IMR-90 (cell line): ENCODE results near the gene ATP1A2. TPM values are rescaled to one million over a fixed set of nuclear protein-coding genes. Genes with fewer than 3 reads are reported as not detected.

ENCODE experiments used
- ATAC-seq: fragments of 200-7000 bp; cut with Tn5 transposase; 2 replicates; pipeline ENCODE4 v1.9.1; 2020; ENCODE audit warnings: low read depth, mild to moderate bottlenecking, moderate library complexity
- BruUV-seq: library from RNA; stranded (reverse); fragments of 400-500 nt; replicated peaks from 2 replicates; lab custom pipeline; 2021; lab: Mats Ljungman, UMichigan
- CTCF ChIA-PET: fragments of 300-600 bp; formaldehyde crosslinking; extraction: SDS; loops from one replicate; lab custom pipeline; 2021; ENCODE audit warnings: antibody characterized with exemption; lab: Yijun Ruan, JAX
- POLR2A ChIA-PET: fragments of 300-600 bp; sonication (Branson Sonifier 250); formaldehyde crosslinking; loops from one replicate; lab custom pipeline; 2022; ENCODE audit warnings: antibody characterized with exemption; ENCODE audit not compliant: unreplicated experiment; lab: Charles Lee
- DNase-seq: peaks from one replicate; pipeline ENCODE4 v3.0.0; 2013
- H2AFZ ChIP-seq: replicated peaks from 2 replicates; pipeline ENCODE3; 2013; ENCODE audit warnings: low read length, mild to moderate bottlenecking; ENCODE audit not compliant: poor library complexity
- H2AK5ac ChIP-seq: 2 replicates; pipeline ENCODE4 v1.6.1; 2013; ENCODE audit warnings: low read depth, low read length, inconsistent platforms
- H2AK9ac ChIP-seq: replicated peaks from 2 replicates; pipeline ENCODE3; 2013; ENCODE audit warnings: mild to moderate bottlenecking, low read depth, low read length, moderate library complexity; ENCODE audit not compliant: poor library complexity
- H2BK120ac ChIP-seq: 2 replicates; pipeline ENCODE4 v1.6.1; 2013; ENCODE audit warnings: low read depth, low read length, inconsistent platforms
- H2BK15ac ChIP-seq: 3 replicates; pipeline ENCODE4 v1.6.1; 2013; ENCODE audit warnings: low read depth, low read length, inconsistent platforms
- H2BK20ac ChIP-seq: 2 replicates; pipeline ENCODE4 v1.6.1; 2013; ENCODE audit warnings: low read depth, mild to moderate bottlenecking, inconsistent platforms, low read length, moderate library complexity
- H2BK5ac ChIP-seq: 2 replicates; pipeline ENCODE4 v1.6.1; 2013; ENCODE audit warnings: mild to moderate bottlenecking, low read depth, low read length, inconsistent platforms; ENCODE audit not compliant: poor library complexity, severe bottlenecking
- H3K14ac ChIP-seq: replicated peaks from 2 replicates; pipeline ENCODE4 v1.6.1; 2013; ENCODE audit warnings: low read depth, low read length, inconsistent platforms
- H3K18ac ChIP-seq: 2 replicates; pipeline ENCODE4 v1.6.1; 2013; ENCODE audit warnings: low read depth, low read length, control low read depth
- H3K23ac ChIP-seq: 2 replicates; pipeline ENCODE4 v1.6.1; 2013; ENCODE audit warnings: low read depth, low read length, inconsistent platforms
- H3K27ac ChIP-seq: 2 replicates; pipeline ENCODE4 v1.5.1; 2013; ENCODE audit warnings: mild to moderate bottlenecking, control low read depth, low read length; ENCODE audit not compliant: insufficient read depth
- H3K27me3 ChIP-seq: 2 replicates; pipeline ENCODE4 v1.6.1; 2013; ENCODE audit warnings: low read length; ENCODE audit not compliant: control insufficient read depth, insufficient read depth
- H3K36me3 ChIP-seq: 2 replicates; pipeline ENCODE4 v1.6.1; 2013; ENCODE audit warnings: low read length, mixed read lengths; ENCODE audit not compliant: control insufficient read depth, insufficient read depth
- H3K4ac ChIP-seq: 2 replicates; pipeline ENCODE4 v1.6.1; 2013; ENCODE audit warnings: low read depth, low read length, inconsistent platforms
- H3K4me1 ChIP-seq: 2 replicates; pipeline ENCODE4 v1.6.1; 2013; ENCODE audit warnings: low read length, mixed read lengths; ENCODE audit not compliant: control insufficient read depth, insufficient read depth
- H3K4me2 ChIP-seq: 2 replicates; pipeline ENCODE4 v1.6.1; 2013; ENCODE audit warnings: low read depth, mild to moderate bottlenecking, control low read depth, low read length, moderate library complexity
- H3K4me3 ChIP-seq: 2 replicates; pipeline ENCODE4 v1.5.1; 2013; ENCODE audit warnings: low read depth, mild to moderate bottlenecking, control low read depth, low read length, moderate library complexity; ENCODE audit not compliant: insufficient read depth
- H3K56ac ChIP-seq: 2 replicates; pipeline ENCODE4 v1.6.1; 2013; ENCODE audit warnings: low read length, inconsistent platforms; ENCODE audit not compliant: insufficient read depth; ENCODE audit errors: extremely low read depth
- H3K79me1 ChIP-seq, 2 experiments: 2 replicates each; pipeline ENCODE4 v1.6.1; 2013; ENCODE audit warnings: low read length in 2 of 2, inconsistent platforms in 1 of 2, low read depth in 1 of 2
- H3K9ac ChIP-seq: 2 replicates; pipeline ENCODE4 v1.6.1; 2013; ENCODE audit warnings: low read depth, low read length, control low read depth
- H3K9me1 ChIP-seq: 2 replicates; pipeline ENCODE4 v1.6.1; 2013; ENCODE audit warnings: low read length, inconsistent platforms; ENCODE audit not compliant: insufficient read depth
- H3K9me3 ChIP-seq: 2 replicates; pipeline ENCODE4 v1.6.1; 2013; ENCODE audit warnings: low read length; ENCODE audit not compliant: control insufficient read depth, insufficient read depth
- H4K20me1 ChIP-seq: 2 replicates; pipeline ENCODE4 v1.6.1; 2013; ENCODE audit warnings: low read length, inconsistent platforms; ENCODE audit not compliant: insufficient read depth
- H4K5ac ChIP-seq: 2 replicates; pipeline ENCODE4 v1.6.1; 2013; ENCODE audit warnings: mild to moderate bottlenecking, low read depth, low read length, control low read depth
- H4K8ac ChIP-seq, 2 experiments: 2 replicates each; pipeline ENCODE4 v1.6.1; 2013; ENCODE audit warnings: low read depth in 2 of 2, low read length in 2 of 2, control low read depth in 1 of 2, inconsistent platforms in 1 of 2
- H4K91ac ChIP-seq: 2 replicates; pipeline ENCODE4 v1.6.1; 2013; ENCODE audit warnings: low read depth, low read length, inconsistent platforms; ENCODE audit not compliant: insufficient read depth
- BHLHE40 ChIP-seq: fragments of 150-350 bp; IDR thresholded peaks from 2 replicates; pipeline ENCODE4 v1.6.1; 2016; ENCODE audit warnings: mild to moderate bottlenecking, low read depth, low read length
- CEBPB ChIP-seq: IDR thresholded peaks from 2 replicates; pipeline ENCODE4 v1.6.1; 2012; ENCODE audit warnings: low read depth, low read length, improper control_type of control experiment
- CHD1 ChIP-seq: IDR thresholded peaks from 2 replicates; pipeline ENCODE4 v1.6.1; 2012; ENCODE audit warnings: low read depth, low read length, improper control_type of control experiment
- CTCF ChIP-seq: conservative IDR thresholded peaks from 2 replicates; pipeline ENCODE4 v1.5.1; 2012; ENCODE audit warnings: mild to moderate bottlenecking, low read depth, low read length, improper control_type of control experiment
- ELK1 ChIP-seq: fragments of 150-350 bp; IDR thresholded peaks from 2 replicates; pipeline ENCODE4 v1.6.1; 2016; ENCODE audit warnings: low read depth, mild to moderate bottlenecking, low read length, moderate library complexity, borderline replicate concordance
- FOS ChIP-seq: fragments of 150-350 bp; IDR thresholded peaks from 2 replicates; pipeline ENCODE4 v1.6.1; 2016; ENCODE audit warnings: low read depth, low read length
- MAFK ChIP-seq: IDR thresholded peaks from 2 replicates; pipeline ENCODE4 v1.6.1; 2012; ENCODE audit warnings: low read depth, low read length, improper control_type of control experiment
- MAZ ChIP-seq: IDR thresholded peaks from 2 replicates; pipeline ENCODE4 v1.6.1; 2012; ENCODE audit warnings: low read depth, mild to moderate bottlenecking, low read length, improper control_type of control experiment, moderate library complexity, borderline replicate concordance
- MXI1 ChIP-seq: IDR thresholded peaks from 2 replicates; pipeline ENCODE4 v1.6.1; 2012; ENCODE audit warnings: low read depth, mild to moderate bottlenecking, low read length, moderate library complexity, borderline replicate concordance
- NFE2L2 ChIP-seq: fragments of 150-350 bp; IDR thresholded peaks from 2 replicates; pipeline ENCODE4 v1.6.1; 2016; ENCODE audit warnings: low read depth, mild to moderate bottlenecking, low read length
- POLR2A ChIP-seq: IDR thresholded peaks from 2 replicates; pipeline ENCODE4 v1.6.1; 2012; ENCODE audit warnings: mild to moderate bottlenecking, low read depth, low read length
- RAD21 ChIP-seq: IDR thresholded peaks from 2 replicates; pipeline ENCODE4 v1.6.1; 2012; ENCODE audit warnings: low read length, improper control_type of control experiment
- RCOR1 ChIP-seq: IDR thresholded peaks from 2 replicates; pipeline ENCODE4 v1.6.1; 2012; ENCODE audit warnings: mild to moderate bottlenecking, low read length, improper control_type of control experiment; ENCODE audit not compliant: insufficient replicate concordance
- RFX5 ChIP-seq: IDR thresholded peaks from 2 replicates; pipeline ENCODE4 v1.8.0; 2012; ENCODE audit warnings: low read depth, mild to moderate bottlenecking, low read length, moderate library complexity
- SMC3 ChIP-seq: fragments of 150-350 bp; IDR thresholded peaks from 2 replicates; pipeline ENCODE4 v1.6.1; 2016; ENCODE audit warnings: low read depth, mild to moderate bottlenecking, antibody characterized with exemption, low read length, moderate library complexity
- USF2 ChIP-seq: fragments of 150-350 bp; IDR thresholded peaks from 2 replicates; pipeline ENCODE4 v1.6.1; 2017; ENCODE audit warnings: mild to moderate bottlenecking, antibody characterized with exemption, low read length, low read depth
- WGBS, 2 experiments: methylation state at CpG; one replicate each; pipeline versions ENCODE4 v1.1.5 to v1.1.7; 2013; ENCODE audit warnings: missing lambda C conversion rate in 2 of 2; ENCODE audit not compliant: insufficient read length in 1 of 2; ENCODE audit errors: extremely low coverage in 2 of 2; 5-methylcytosine and 5-hydroxymethylcytosine counted together
- dilution Hi-C: fragments of 300-500 bp; cut with HindIII; formaldehyde crosslinking; loops from one replicate; pipeline ENCODE4 v1.14.3; 2018; ENCODE audit warnings: low sequenced_read_pairs; ENCODE audit not compliant: unreplicated experiment
- in situ Hi-C: fragments of 300-500 bp; cut with MboI; formaldehyde crosslinking; loops from 3 replicates; pipeline ENCODE4 v1.14.3; 2019; ENCODE audit warnings: low sequenced_read_pairs, inconsistent platforms, mixed read lengths
- intact Hi-C: fragments of 100-400 bp; cut with micrococcal nuclease; formaldehyde crosslinking; loops from 2 replicates; pipeline ENCODE4 v1.10.0; 2022
- polyA plus RNA-seq, 3 experiments: library from polyadenylated mRNA; depleted of rRNA; stranded (reverse); fragments of >200 nt; gene quantifications; 2 replicates each; pipeline ENCODE4 v1.2.3, GENCODE V29; 2012; ENCODE audit warnings: low replicate concordance in 1 of 3
- total RNA-seq: library from RNA; depleted of rRNA; stranded (reverse); fragments of >200 nt; gene quantifications from 2 replicates; pipeline ENCODE4 v1.2.3, GENCODE V29; 2012

ATP1A2 gene
- total and polyA plus RNA-seq, 2 of the 4 experiments (the other 2 are of a cell fraction) = under 0.01 to 0.15 TPM

GRCh38 chr1:160191756-160192155 lies 76.2 kb downstream of the ATP1A2 start:
- Histone ChIP-seq H2BK20ac (no peak overlapping the region), H3K23ac (no peak overlapping the region), H4K8ac (no peak overlapping the region), H2BK15ac (no peak overlapping the region), H3K14ac (no peak overlapping the region), H2AFZ (no peak overlapping the region), H2AK5ac (peak overlapping the region; percentile 43), H3K4me3 (no peak overlapping the region), H4K5ac (no peak overlapping the region), H3K4me1 (peaks cover 4% of the 10 kb centered on the region), H3K4me2 (no peak overlapping the region), H2BK120ac (no peak overlapping the region), H3K36me3 (no peaks in the 10 kb centered on the region), H3K9me3 (no peaks in the 10 kb centered on the region), H3K9me1 (peaks cover 13% of the 10 kb centered on the region; the same call in 1 of the 2 replicates), H2AK9ac (no peak overlapping the region), H3K27me3 (peaks cover 12% of the 10 kb centered on the region; the same call in 1 of the 2 replicates), H3K4ac (no peak overlapping the region; the same call in 1 of the 2 replicates), H4K20me1 (no peaks in the 10 kb centered on the region), H3K18ac (no peak overlapping the region), H3K27ac (no peak overlapping the region), H3K9ac (no peak overlapping the region), H4K91ac (no peak overlapping the region), H2BK5ac (no peak overlapping the region), H3K79me1 (no peaks in the 10 kb centered on the region), H3K56ac (no peak overlapping the region)
- DNase-seq = no peak
- intact Hi-C loops = loop anchor here (2.0 to 5.0 kb wide), 2 partner anchors 56 to 93 kb away; partner anchors contain the start of gene PEX19
- ATAC-seq = no peak
- WGBS, 2 experiments = no CpG with 5 or more reads among the region's 3 CpGs
- BruUV-seq = no TSS peak
- TF ChIP-seq MXI1 (no peak), CTCF (no peak), RFX5 (no peak), ELK1 (no peak), RAD21 (no peak), POLR2A (no peak), SMC3 (no peak), CHD1 (no peak), NFE2L2 (no peak), RCOR1 (no peak), MAZ (no peak), MAFK (no peak), BHLHE40 (no peak), USF2 (no peak), FOS (no peak), CEBPB (no peak)
- ChIA-PET POLR2A (no interaction called here), CTCF (interaction anchor here (0.9 to 3.2 kb wide), 3 partner anchors 28 to 106 kb away, joined by 3 to 63 read pairs (median 17); no protein-coding TSS in a partner anchor)
- in situ Hi-C loops = loop anchor here (25.0 kb wide), 1 partner anchor 421 kb away; no protein-coding TSS in a partner anchor
- dilution Hi-C loops = no loop called here
